Stomach (tissue), 4 donors: ENCODE results near the gene GPR17.

Source experiments
- EP300 ChIP-seq: sonication (generic); formaldehyde crosslinking; IDR thresholded peaks from one replicate; pipeline ENCODE4 v1.6.1; 2017; ENCODE audit warnings: antibody characterized with exemption
- POLR2A ChIP-seq, 4 donors: fragments of 450-650 bp; IDR thresholded peaks; one replicate each; pipeline ENCODE4 v1.6.1; 2016; ENCODE audit warnings: antibody characterized with exemption in 4 of 4, control low read depth in 2 of 4, mild to moderate bottlenecking in 1 of 4, moderate library complexity in 1 of 4
- POLR2AphosphoS5 ChIP-seq, 3 donors: sonication (generic); formaldehyde crosslinking; IDR thresholded peaks; one replicate each; pipeline ENCODE4 v1.6.1; 2016; ENCODE audit warnings: antibody characterized with exemption in 3 of 3
- TF ChIP-seq, protein P1 (sequence below), 7 experiments: fragments of 450-650 bp in 4 of 7; fragments of 200-600 bp in 3 of 7; sonication (generic) in 3 of 7; IDR thresholded peaks; one replicate each; pipeline ENCODE4 v1.5.1; 2016 to 2019; ENCODE audit warnings: antibody characterized with exemption in 7 of 7, control low read depth in 2 of 7, mild to moderate bottlenecking in 1 of 7

DNA sequence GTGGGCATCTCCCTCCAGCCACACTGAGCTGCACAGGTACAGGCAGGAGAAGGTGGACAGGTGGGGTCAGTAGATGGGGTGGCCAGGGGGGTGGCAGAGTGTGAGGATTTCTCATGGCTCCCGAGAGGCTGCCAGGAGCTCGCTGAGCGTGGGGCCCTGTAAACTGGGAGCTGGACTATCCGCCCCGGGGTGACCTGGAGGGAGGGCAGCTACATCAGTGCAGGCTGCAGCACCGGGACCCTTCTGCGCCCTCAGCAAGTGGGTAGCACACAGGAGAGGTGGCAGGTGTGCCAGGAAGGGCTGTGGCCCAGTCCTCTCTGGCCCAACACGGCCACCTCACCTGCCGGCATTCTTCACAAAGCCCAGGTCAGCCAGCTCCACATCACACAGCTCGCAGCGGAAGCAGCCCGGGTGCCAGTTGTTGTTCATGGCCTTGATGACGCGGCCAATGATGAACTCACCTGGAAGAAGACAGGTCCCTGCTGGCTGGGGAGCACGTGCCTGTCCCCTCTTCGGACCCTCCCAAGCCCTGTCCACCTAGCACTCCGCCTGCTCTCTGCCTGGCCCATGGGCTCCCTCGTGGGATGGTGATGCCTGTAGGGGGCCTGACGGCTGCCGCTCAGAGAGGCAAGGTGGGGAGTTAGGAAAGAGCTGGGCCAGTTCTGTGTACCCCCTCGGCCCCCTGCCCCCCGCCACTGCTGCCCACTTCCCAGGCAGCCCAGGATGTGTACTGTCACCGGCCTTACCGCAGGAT is 8.3 kb downstream of the GPR17 start:
- TF ChIP-seq, protein P1, sequence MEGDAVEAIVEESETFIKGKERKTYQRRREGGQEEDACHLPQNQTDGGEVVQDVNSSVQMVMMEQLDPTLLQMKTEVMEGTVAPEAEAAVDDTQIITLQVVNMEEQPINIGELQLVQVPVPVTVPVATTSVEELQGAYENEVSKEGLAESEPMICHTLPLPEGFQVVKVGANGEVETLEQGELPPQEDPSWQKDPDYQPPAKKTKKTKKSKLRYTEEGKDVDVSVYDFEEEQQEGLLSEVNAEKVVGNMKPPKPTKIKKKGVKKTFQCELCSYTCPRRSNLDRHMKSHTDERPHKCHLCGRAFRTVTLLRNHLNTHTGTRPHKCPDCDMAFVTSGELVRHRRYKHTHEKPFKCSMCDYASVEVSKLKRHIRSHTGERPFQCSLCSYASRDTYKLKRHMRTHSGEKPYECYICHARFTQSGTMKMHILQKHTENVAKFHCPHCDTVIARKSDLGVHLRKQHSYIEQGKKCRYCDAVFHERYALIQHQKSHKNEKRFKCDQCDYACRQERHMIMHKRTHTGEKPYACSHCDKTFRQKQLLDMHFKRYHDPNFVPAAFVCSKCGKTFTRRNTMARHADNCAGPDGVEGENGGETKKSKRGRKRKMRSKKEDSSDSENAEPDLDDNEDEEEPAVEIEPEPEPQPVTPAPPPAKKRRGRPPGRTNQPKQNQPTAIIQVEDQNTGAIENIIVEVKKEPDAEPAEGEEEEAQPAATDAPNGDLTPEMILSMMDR (IDR thresholded peaks at IDR 0.05): no peak
- no peak for TF ChIP-seq POLR2A (IDR thresholded peaks at IDR 0.05)
- TF ChIP-seq EP300: no peak
- no peak for TF ChIP-seq POLR2AphosphoS5 (IDR thresholded peaks at IDR 0.05)
